ENCODE results near the gene GRIA4.

DNA sequence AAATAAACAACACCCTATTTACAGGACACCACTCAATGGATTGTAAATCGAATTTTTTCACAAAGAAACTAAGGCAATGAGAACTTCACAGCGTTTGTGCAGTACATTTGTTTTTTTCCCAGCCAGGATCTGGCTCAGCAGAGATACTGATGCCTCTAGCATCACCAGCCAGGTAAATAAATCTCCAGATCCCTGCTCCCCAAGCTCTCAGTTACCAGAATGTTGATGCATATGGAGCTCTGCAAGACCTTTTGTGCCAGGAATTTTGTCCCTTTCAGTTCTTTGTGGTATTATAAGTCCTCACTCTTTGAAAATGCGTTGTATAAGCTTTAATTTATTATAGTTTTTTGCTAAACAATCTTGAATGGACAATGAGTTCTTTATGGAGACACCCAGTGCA lies 274.6 kb downstream of the GRIA4 start:
- TF ChIP-seq CTCF (IDR thresholded peaks at IDR 0.05; ENCODE audit: insufficient read depth, low read length) (no peak), POLR2AphosphoS5 (IDR thresholded peaks at IDR 0.05; ENCODE audit: low read depth) (no peak), REST (IDR thresholded peaks at IDR 0.05; ENCODE audit: insufficient replicate concordance, low read depth) (no peak)

All from HL-60 (cell line).